Lower leg skin (tissue), 3 donors: ENCODE results near the gene IRF8.

Experiments
- POLR2A ChIP-seq, 2 donors: fragments of 450-650 bp; IDR thresholded peaks; one replicate each; pipeline ENCODE4 v1.6.1; 2016 to 2017; ENCODE audit warnings: antibody characterized with exemption in 2 of 2, mild to moderate bottlenecking in 1 of 2, moderate library complexity in 1 of 2
- TF ChIP-seq, protein P1 (sequence below), 3 donors: fragments of 450-650 bp; IDR thresholded peaks; one replicate each; pipeline ENCODE4 v1.5.1; 2016; ENCODE audit warnings: antibody characterized with exemption in 3 of 3, mild to moderate bottlenecking in 3 of 3, moderate library complexity in 2 of 3

DNA sequence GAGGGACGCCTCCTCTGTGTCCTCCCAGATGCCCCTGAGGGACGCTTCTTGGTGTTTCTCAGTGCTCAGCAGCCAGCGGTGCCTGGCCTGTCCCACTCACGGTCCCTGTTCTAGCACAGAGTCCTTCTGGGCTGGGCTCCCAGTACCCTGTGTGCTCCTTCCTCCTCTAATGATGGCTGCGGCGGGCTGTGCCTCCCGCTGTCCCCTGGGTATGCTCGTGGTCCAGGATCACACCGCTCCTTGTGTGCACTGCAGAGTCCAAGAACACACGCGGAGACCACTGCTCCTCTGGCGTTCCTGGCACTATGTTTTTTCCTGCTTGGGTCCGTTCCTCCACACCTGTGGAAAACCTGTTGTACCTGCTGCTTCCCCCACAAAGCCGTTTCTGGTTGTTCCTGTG, 15.1 kb upstream of the IRF8 start:
- TF ChIP-seq, protein P1, sequence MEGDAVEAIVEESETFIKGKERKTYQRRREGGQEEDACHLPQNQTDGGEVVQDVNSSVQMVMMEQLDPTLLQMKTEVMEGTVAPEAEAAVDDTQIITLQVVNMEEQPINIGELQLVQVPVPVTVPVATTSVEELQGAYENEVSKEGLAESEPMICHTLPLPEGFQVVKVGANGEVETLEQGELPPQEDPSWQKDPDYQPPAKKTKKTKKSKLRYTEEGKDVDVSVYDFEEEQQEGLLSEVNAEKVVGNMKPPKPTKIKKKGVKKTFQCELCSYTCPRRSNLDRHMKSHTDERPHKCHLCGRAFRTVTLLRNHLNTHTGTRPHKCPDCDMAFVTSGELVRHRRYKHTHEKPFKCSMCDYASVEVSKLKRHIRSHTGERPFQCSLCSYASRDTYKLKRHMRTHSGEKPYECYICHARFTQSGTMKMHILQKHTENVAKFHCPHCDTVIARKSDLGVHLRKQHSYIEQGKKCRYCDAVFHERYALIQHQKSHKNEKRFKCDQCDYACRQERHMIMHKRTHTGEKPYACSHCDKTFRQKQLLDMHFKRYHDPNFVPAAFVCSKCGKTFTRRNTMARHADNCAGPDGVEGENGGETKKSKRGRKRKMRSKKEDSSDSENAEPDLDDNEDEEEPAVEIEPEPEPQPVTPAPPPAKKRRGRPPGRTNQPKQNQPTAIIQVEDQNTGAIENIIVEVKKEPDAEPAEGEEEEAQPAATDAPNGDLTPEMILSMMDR (IDR thresholded peaks at IDR 0.05): no peak
- TF ChIP-seq POLR2A (IDR thresholded peaks at IDR 0.05): no peak
